Fibroblast of the conjunctiva (primary cell): ENCODE data around the gene DAZL.

ENCODE experiments used
- DNase-seq: peaks from one replicate; pipeline ENCODE4 v3.0.0-alpha.2; 2010; ENCODE audit warnings: low read depth

DAZL gene

DNA sequence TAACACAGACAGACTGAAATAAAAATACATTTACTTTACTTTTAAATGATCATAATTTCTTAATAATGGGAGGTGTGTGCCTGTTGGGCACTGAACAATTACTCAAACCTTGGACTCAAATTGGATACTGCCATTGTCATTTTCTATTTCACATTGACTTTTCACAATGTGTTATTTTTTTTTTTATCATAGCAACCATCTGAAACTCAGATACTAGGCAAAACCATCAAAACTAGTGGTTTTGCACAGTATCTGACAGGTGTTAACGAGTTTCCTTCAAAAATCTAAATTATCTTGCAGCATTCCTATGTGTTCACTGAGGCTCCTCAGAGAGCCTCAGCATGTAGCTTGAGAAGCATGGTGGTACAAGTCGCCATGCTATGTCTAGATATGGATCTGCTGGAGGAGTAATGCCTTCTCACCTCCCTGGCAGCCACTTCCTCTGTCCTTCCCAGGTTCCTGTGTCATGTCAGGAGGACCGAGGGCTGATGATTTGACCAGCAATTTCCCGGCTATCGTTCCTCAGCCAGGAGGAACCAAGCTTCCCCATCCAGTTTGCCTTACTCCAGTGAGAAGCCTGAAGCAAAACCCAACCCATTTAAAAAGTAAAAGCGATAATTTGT is 61.9 kb downstream of the DAZL start:
- DNase-seq: no peak

DNA sequence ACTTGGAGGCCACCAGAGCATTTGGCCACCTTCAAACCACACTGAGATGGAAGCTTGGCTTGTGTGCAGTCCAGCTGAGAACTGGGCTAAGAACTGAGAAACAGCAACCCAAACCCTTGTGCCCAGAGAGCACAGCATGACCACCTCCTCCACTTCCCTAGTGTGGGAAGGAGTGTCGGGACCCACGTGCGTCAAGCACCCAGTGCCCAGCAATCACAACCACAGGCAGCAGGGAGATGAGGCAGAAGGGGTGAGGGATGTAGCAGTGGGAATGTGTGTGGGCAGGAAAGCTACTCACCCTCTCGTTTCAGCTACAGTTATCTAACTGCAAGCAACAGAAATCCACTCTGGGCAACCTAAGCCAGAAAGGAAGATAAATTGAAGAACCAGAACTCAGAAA is 66.7 kb downstream of the DAZL start:
- no peak for DNase-seq

DNA sequence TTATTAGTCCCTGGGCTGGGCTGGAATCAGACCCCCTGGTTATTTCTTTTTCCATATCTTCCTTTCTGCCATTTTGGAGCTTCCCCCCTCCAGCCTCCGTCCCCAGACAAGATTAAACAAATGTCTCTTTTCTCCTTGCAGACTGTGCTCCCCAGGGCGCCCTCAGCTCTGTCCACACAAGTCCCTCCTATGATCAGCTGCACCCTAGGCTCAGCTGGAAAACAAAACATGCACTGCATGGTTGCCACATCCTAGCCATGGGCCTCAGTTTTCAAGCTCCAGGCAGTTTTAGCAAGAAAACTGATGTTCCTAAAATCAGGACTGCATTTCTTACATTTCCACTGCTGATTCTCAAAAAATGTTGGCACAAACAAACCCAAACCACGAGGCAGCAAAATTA is 68.2 kb downstream of the DAZL start:
- no peak for DNase-seq
